ENCODE data around the gene RAB27A. TPM values are rescaled to one million over a fixed set of nuclear protein-coding genes. Genes with fewer than 3 reads are reported as not detected.

The RAB27A gene
- polyA plus RNA-seq, 1 of the 3 experiments (the other 2 are of a cell fraction) = 9.6 TPM

DNA sequence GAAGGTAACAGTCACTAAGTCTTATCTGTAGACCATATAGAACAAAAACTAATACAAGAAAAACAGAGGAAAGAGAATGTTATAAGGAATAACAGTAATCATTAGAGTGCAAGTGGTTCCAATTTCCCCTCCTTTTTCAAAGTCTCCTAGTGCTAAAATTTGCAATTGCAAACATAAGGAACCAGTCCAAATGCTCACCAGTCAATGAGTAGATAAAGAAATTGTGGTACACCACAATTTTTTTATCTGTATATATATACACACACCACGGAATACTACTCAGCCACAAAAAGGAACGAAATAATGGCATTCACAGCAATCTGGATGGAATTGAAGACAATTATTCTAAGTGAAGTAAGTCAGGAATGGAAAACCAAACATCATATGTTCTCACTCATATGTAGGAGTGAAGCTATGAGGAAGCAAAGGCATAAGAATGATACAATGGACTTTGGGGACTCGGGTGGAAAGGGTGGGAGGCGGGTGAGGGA is 54.0 kb downstream of the RAB27A start:
- H3K9me3 ChIP-seq = no peaks in the 10 kb centered on the region
- DNase-seq = no peak
- H3K9ac ChIP-seq = no peak overlapping the region
- H3F3A ChIP-seq (replicated peaks; ENCODE audit: insufficient read depth) = no peaks in the 10 kb centered on the region
- 92% methylated on average over 4 of the region's 4 CpGs for WGBS (ENCODE audit: low lambda C conversion rate)
- no peaks in the 10 kb centered on the region for H3K79me2 ChIP-seq (ENCODE audit: insufficient read depth)
- no peaks in the 10 kb centered on the region for H3K36me3 ChIP-seq (replicated peaks in 1 of 2; ENCODE audit: control insufficient read depth in 1 of 2, insufficient read depth in 2 of 2, low read length in 1 of 2)
- no peak overlapping the region for H2AFZ ChIP-seq (ENCODE audit: low read depth)
- H4K20me1 ChIP-seq (ENCODE audit: insufficient read depth) = no peaks in the 10 kb centered on the region
- H3K27me3 ChIP-seq (ENCODE audit: insufficient read depth) = no peaks in the 10 kb centered on the region
- no peak overlapping the region for H3K27ac ChIP-seq (ENCODE audit: low read depth in 2 of 2, low read length in 1 of 2)
- ChIA-PET POLR2A (no interaction called here), CTCF (no interaction called here)
- H3K9me2 ChIP-seq = no peaks in the 10 kb centered on the region
- no peaks in the 10 kb centered on the region for H3K4me1 ChIP-seq (ENCODE audit: control insufficient read depth in 1 of 2, insufficient read depth in 2 of 2, low read depth in 1 of 2, low read length in 1 of 2)
- H3K4me3 ChIP-seq (ENCODE audit: low read depth in 2 of 2, low read length in 1 of 2) = no peak overlapping the region
- TF ChIP-seq RAD21 (IDR thresholded peaks at IDR 0.05; ENCODE audit: low read length) (no peak), RXRA (IDR thresholded peaks at IDR 0.05; ENCODE audit: borderline replicate concordance, low read depth) (no peak), TCF12 (IDR thresholded peaks at IDR 0.05) (no peak), JUND (IDR thresholded peaks at IDR 0.05) (no peak), MEF2A (IDR thresholded peaks at IDR 0.05; ENCODE audit: borderline replicate concordance, low read depth) (no peak), ZBTB33 (IDR thresholded peaks at IDR 0.05; ENCODE audit: borderline replicate concordance, low read depth) (no peak), FOSL2 (IDR thresholded peaks at IDR 0.05; ENCODE audit: borderline replicate concordance, low read depth) (no peak), NFIC (IDR thresholded peaks at IDR 0.05; ENCODE audit: borderline replicate concordance) (no peak), POLR2AphosphoS5 (IDR thresholded peaks at IDR 0.05; ENCODE audit: low read depth, low read length) (no peak), SMC3 (IDR thresholded peaks at IDR 0.05; ENCODE audit: low read depth, low read length) (no peak), CHD2 (IDR thresholded peaks at IDR 0.05; ENCODE audit: low read length, partially characterized antibody) (no peak), EP300 (IDR thresholded peaks at IDR 0.05; ENCODE audit: borderline replicate concordance in 1 of 2, low read depth in 1 of 2, low read length in 1 of 2) (no peak)
- TF ChIP-seq, protein P1, sequence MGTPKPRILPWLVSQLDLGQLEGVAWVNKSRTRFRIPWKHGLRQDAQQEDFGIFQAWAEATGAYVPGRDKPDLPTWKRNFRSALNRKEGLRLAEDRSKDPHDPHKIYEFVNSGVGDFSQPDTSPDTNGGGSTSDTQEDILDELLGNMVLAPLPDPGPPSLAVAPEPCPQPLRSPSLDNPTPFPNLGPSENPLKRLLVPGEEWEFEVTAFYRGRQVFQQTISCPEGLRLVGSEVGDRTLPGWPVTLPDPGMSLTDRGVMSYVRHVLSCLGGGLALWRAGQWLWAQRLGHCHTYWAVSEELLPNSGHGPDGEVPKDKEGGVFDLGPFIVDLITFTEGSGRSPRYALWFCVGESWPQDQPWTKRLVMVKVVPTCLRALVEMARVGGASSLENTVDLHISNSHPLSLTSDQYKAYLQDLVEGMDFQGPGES (IDR thresholded peaks at IDR 0.05; ENCODE audit: low read depth, low read length) = no peak
- TF ChIP-seq, protein P2, sequence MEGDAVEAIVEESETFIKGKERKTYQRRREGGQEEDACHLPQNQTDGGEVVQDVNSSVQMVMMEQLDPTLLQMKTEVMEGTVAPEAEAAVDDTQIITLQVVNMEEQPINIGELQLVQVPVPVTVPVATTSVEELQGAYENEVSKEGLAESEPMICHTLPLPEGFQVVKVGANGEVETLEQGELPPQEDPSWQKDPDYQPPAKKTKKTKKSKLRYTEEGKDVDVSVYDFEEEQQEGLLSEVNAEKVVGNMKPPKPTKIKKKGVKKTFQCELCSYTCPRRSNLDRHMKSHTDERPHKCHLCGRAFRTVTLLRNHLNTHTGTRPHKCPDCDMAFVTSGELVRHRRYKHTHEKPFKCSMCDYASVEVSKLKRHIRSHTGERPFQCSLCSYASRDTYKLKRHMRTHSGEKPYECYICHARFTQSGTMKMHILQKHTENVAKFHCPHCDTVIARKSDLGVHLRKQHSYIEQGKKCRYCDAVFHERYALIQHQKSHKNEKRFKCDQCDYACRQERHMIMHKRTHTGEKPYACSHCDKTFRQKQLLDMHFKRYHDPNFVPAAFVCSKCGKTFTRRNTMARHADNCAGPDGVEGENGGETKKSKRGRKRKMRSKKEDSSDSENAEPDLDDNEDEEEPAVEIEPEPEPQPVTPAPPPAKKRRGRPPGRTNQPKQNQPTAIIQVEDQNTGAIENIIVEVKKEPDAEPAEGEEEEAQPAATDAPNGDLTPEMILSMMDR (IDR thresholded peaks at IDR 0.05) = no peak
- no peak overlapping the region for H3K4me2 ChIP-seq

GRCh38 chr15:55234800-55235104 is 54.9 kb downstream of the RAB27A start:
- POLR2A ChIA-PET = no interaction called here
- Histone ChIP-seq H2AFZ (ENCODE audit: low read depth) (no peak overlapping the region), H3K9ac (no peak overlapping the region), H3K9me3 (no peaks in the 10 kb centered on the region), H3K36me3 (replicated peaks in 1 of 2; ENCODE audit: control insufficient read depth in 1 of 2, insufficient read depth in 2 of 2, low read length in 1 of 2) (no peaks in the 10 kb centered on the region), H3K9me2 (no peaks in the 10 kb centered on the region), H3K4me1 (ENCODE audit: control insufficient read depth in 1 of 2, insufficient read depth in 2 of 2, low read depth in 1 of 2, low read length in 1 of 2) (no peaks in the 10 kb centered on the region), H3K27me3 (ENCODE audit: insufficient read depth) (no peaks in the 10 kb centered on the region), H3K79me2 (ENCODE audit: insufficient read depth) (no peaks in the 10 kb centered on the region), H4K20me1 (ENCODE audit: insufficient read depth) (no peaks in the 10 kb centered on the region), H3F3A (replicated peaks; ENCODE audit: insufficient read depth) (no peaks in the 10 kb centered on the region), H3K4me2 (no peak overlapping the region), H3K4me3 (ENCODE audit: low read depth in 2 of 2, low read length in 1 of 2) (no peak overlapping the region), H3K27ac (ENCODE audit: low read depth in 2 of 2, low read length in 1 of 2) (no peak overlapping the region)
- no peak for DNase-seq
- CTCF ChIA-PET = no interaction called here
- WGBS (ENCODE audit: low lambda C conversion rate) = 97% methylated on average over 1 of the region's 1 CpG
- no peak for TF ChIP-seq MEF2A (IDR thresholded peaks at IDR 0.05; ENCODE audit: borderline replicate concordance, low read depth)
- no peak for TF ChIP-seq GABPA (IDR thresholded peaks at IDR 0.05; ENCODE audit: low read depth)
- no peak for TF ChIP-seq FOSL2 (IDR thresholded peaks at IDR 0.05; ENCODE audit: borderline replicate concordance, low read depth)
- no peak for TF ChIP-seq RXRA (IDR thresholded peaks at IDR 0.05; ENCODE audit: borderline replicate concordance, low read depth)
- TF ChIP-seq CHD2 (IDR thresholded peaks at IDR 0.05; ENCODE audit: low read length, partially characterized antibody) = no peak
- no peak for TF ChIP-seq EZH2phosphoT487 (IDR thresholded peaks at IDR 0.05; ENCODE audit: borderline replicate concordance, low read depth)
- no peak for TF ChIP-seq NRF1 (IDR thresholded peaks at IDR 0.05; ENCODE audit: low read depth, low read length)
- TF ChIP-seq, protein P3, sequence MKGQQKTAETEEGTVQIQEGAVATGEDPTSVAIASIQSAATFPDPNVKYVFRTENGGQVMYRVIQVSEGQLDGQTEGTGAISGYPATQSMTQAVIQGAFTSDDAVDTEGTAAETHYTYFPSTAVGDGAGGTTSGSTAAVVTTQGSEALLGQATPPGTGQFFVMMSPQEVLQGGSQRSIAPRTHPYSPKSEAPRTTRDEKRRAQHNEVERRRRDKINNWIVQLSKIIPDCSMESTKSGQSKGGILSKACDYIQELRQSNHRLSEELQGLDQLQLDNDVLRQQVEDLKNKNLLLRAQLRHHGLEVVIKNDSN (IDR thresholded peaks at IDR 0.05; ENCODE audit: borderline replicate concordance, low read depth) = no peak
- TF ChIP-seq ZBTB33 (IDR thresholded peaks at IDR 0.05; ENCODE audit: borderline replicate concordance, low read depth) = no peak
- no peak for TF ChIP-seq MAX (IDR thresholded peaks at IDR 0.05; ENCODE audit: low read depth)
